Adrenal gland (tissue), 12 donors: ENCODE measurements around the gene SFN. TPM values are rescaled to one million over a fixed set of nuclear protein-coding genes. Genes with fewer than 3 reads are reported as not detected.
A peak's percentile ranks its signal among the peaks of the same experiment; 100 is the strongest.

Experiments used
- DNase-seq, 7 donors: peaks; one replicate each; pipeline ENCODE4 v3.0.0-alpha.2; 2019 to 2020
- H3K27ac ChIP-seq, 5 donors: fragments of 200-600 bp; sonication (generic) in 4 of 5; 1 replicate in 3 of 5; 2 replicates in 2 of 5; pipeline versions ENCODE4 v1.5.1 to v1.8.0; 2016 to 2020; ENCODE audit warnings: mild to moderate bottlenecking in 1 of 5
- H3K27me3 ChIP-seq: fragments of 200-600 bp; 2 replicates; pipeline ENCODE4 v1.8.0; 2021
- H3K36me3 ChIP-seq, 2 donors: fragments of 200-600 bp; replicated peaks in 1 of 2; 1 replicate in 1 of 2; 2 replicates in 1 of 2; pipeline versions ENCODE4 v1.5.1 to v1.8.0; 2018 to 2022
- H3K4me1 ChIP-seq, 2 donors: fragments of 200-600 bp; replicated peaks in 1 of 2; 1 replicate in 1 of 2; 2 replicates in 1 of 2; pipeline versions ENCODE4 v1.5.1 to v1.8.0; 2018 to 2021
- H3K4me3 ChIP-seq, 4 donors: fragments of 200-600 bp; sonication (generic) in 3 of 4; one replicate each; pipeline ENCODE4 v1.5.1; 2016 to 2018
- H3K9me3 ChIP-seq, 3 donors: fragments of 200-600 bp; sonication (generic) in 1 of 3; replicated peaks in 1 of 3; 1 replicate in 2 of 3; 2 replicates in 1 of 3; pipeline versions ENCODE4 v1.5.1 to v1.8.0; 2016 to 2021
- CTCF ChIP-seq, 6 experiments: fragments of 450-650 bp in 4 of 6; fragments of 200-600 bp in 2 of 6; sonication (generic) in 1 of 6; IDR thresholded peaks; 1 replicate in 5 of 6; 2 replicates in 1 of 6; pipeline versions ENCODE4 v1.5.1 to v1.8.0; 2016 to 2021; ENCODE audit warnings: antibody characterized with exemption in 6 of 6, mild to moderate bottlenecking in 2 of 6, moderate library complexity in 1 of 6
- POLR2A ChIP-seq, 2 donors: fragments of 450-650 bp; IDR thresholded peaks; one replicate each; pipeline ENCODE4 v1.6.1; 2017; ENCODE audit warnings: antibody characterized with exemption in 2 of 2, mild to moderate bottlenecking in 2 of 2, moderate library complexity in 1 of 2
- WGBS, 4 donors: extraction: QIAGEN DNeasy Blood & Tissue Kit in 2 of 4; methylation state at CpG; one replicate each; pipeline versions ENCODE4 v1.1.5 to v1.1.7; 2013 to 2017; 5-methylcytosine and 5-hydroxymethylcytosine counted together
- intact Hi-C, 2 donors: fragments of 100-400 bp; cut with DNase I; formaldehyde crosslinking; loops; one replicate each; pipeline versions ENCODE4 v1.14.1 to v1.15.0; 2022 to 2023
- polyA plus RNA-seq, 3 donors: library from polyadenylated mRNA; stranded (reverse); fragments of 200-250 nt in 2 of 3; fragments of 350-450 nt in 1 of 3; fragmentation: Illumina TruSeq in 1 of 3; extraction: RNeasy Lipid Tissue Mini Kit (QIAGEN cat#74804) in 1 of 3; gene quantifications; one replicate each; pipeline ENCODE4 v1.2.3, GENCODE V29; 2013 to 2014
- total RNA-seq, 9 donors: library from RNA; depleted of rRNA in 4 of 9; stranded (reverse); fragments of >200 nt in 4 of 9; fragments of 120-200 nt in 1 of 9; fragmentation: NEBNext Ultra II Directional in 1 of 9; extraction: Animal tissue kit (Norgen Biotek cat#: 25700) in 1 of 9; gene quantifications; one replicate each; pipeline versions ENCODE4 v1.1.0 to v1.2.4, GENCODE V29; 2013 to 2023
- donor health status: healthy with polysubstance abuse.
- donor health status: Bipolar disorder and iron deficiency.
- donor health status: DM: yes; HTN: yes; CAD: no.
- donor health status: DM: no; HTN: no; CAD: no.
- donor health status: DM: no; HTN: no; CAD: no.
- donor health status: DM: yes; HTN: yes; CAD: no.

Gene SFN
- total and polyA plus RNA-seq, 12 donors, result 0.06 to 1.1 (median 0.40) TPM; not detected in 4

- intact Hi-C loops, result no loop called here
- no peaks in the 10 kb centered on the region for H3K36me3 ChIP-seq
- peaks cover 16 to 39% of the 10 kb centered on the region in 2 donors for H3K4me1 ChIP-seq
- no peaks in the 10 kb centered on the region for H3K27me3 ChIP-seq
- H3K4me3 ChIP-seq, result peak overlapping the region in 1 of 4 donors; percentile 89
- H3K9me3 ChIP-seq, result no peaks in the 10 kb centered on the region
- TF ChIP-seq CTCF (IDR thresholded peaks at IDR 0.05) (no peak), POLR2A (IDR thresholded peaks at IDR 0.05) (no peak)
- no peak for DNase-seq
- 56 to 69% (median 60%) methylated on average over 11 of the region's 11 CpGs for WGBS, 4 donors
- peak overlapping the region in 1 of 5 donors; percentile 49 for H3K27ac ChIP-seq
These were observed 35.3 kb upstream of the SFN start for GRCh38 chr1:26827663-26828062.

- Histone ChIP-seq H3K4me1 (peaks cover 16 to 39% of the 10 kb centered on the region in 2 donors), H3K9me3 (no peaks in the 10 kb centered on the region), H3K27me3 (no peaks in the 10 kb centered on the region), H3K4me3 (no peak overlapping the region), H3K36me3 (peaks cover 0 to 5% of the 10 kb centered on the region in 2 donors), H3K27ac (peak overlapping the region in 1 of 5 donors; percentile 41)
- TF ChIP-seq CTCF (IDR thresholded peaks at IDR 0.05) (no peak), POLR2A (IDR thresholded peaks at IDR 0.05) (no peak)
- 59 to 68% (median 63%) methylated on average over 3 to 4 of the region's 4 CpGs for WGBS, 4 donors
- intact Hi-C loops, result no loop called here
- no peak for DNase-seq
These were observed 34.4 kb upstream of the SFN start for GRCh38 chr1:26828411-26828991.

- 88 to 92% (median 91%) methylated on average over 6 of the region's 6 CpGs for WGBS, 4 donors
- H3K27ac ChIP-seq, result no peak overlapping the region
- H3K4me1 ChIP-seq, result peaks cover 16 to 39% of the 10 kb centered on the region in 2 donors
- no peaks in the 10 kb centered on the region for H3K27me3 ChIP-seq
- no peak for DNase-seq
- no peak for TF ChIP-seq CTCF (IDR thresholded peaks at IDR 0.05)
- no peak for TF ChIP-seq POLR2A (IDR thresholded peaks at IDR 0.05)
- H3K4me3 ChIP-seq, result no peak overlapping the region
- no peaks in the 10 kb centered on the region for H3K9me3 ChIP-seq
- peaks cover 0 to 13% of the 10 kb centered on the region in 2 donors for H3K36me3 ChIP-seq
- intact Hi-C loops, result no loop called here
These were observed 33.6 kb upstream of the SFN start for GRCh38 chr1:26829184-26829911.

GRCh38 chr1:26831059-26831458 lies 31.9 kb upstream of the SFN start:
- no peak for TF ChIP-seq CTCF (IDR thresholded peaks at IDR 0.05)
- no peak for TF ChIP-seq POLR2A (IDR thresholded peaks at IDR 0.05)
- no peak for DNase-seq
- Histone ChIP-seq H3K4me3 (no peak overlapping the region), H3K9me3 (no peaks in the 10 kb centered on the region), H3K27me3 (no peaks in the 10 kb centered on the region), H3K36me3 (peaks cover 0 to 30% of the 10 kb centered on the region in 2 donors), H3K27ac (no peak overlapping the region), H3K4me1 (peaks cover 14 to 35% of the 10 kb centered on the region in 2 donors)
- WGBS, 4 donors, result 95 to 99% (median 96%) methylated on average over 3 of the region's 3 CpGs
- intact Hi-C loops, result no loop called here
